Effector CD8-positive, alpha-beta T cell (primary cell): Measurements from ENCODE around the gene BTBD1.
A peak's percentile ranks its signal among the peaks of the same experiment; 100 is the strongest.

Experiments
- DNase-seq: peaks from one replicate; lab custom pipeline; 2025; lab: John Stamatoyannopoulos, UW
- total RNA-seq, 4 experiments: gene quantifications; one replicate each; lab custom pipeline; 2026; lab: John Stamatoyannopoulos, UW

The BTBD1 gene
- 74.5 to 113 (median 99.8) reads per million in 4 experiments for total RNA-seq

DNA sequence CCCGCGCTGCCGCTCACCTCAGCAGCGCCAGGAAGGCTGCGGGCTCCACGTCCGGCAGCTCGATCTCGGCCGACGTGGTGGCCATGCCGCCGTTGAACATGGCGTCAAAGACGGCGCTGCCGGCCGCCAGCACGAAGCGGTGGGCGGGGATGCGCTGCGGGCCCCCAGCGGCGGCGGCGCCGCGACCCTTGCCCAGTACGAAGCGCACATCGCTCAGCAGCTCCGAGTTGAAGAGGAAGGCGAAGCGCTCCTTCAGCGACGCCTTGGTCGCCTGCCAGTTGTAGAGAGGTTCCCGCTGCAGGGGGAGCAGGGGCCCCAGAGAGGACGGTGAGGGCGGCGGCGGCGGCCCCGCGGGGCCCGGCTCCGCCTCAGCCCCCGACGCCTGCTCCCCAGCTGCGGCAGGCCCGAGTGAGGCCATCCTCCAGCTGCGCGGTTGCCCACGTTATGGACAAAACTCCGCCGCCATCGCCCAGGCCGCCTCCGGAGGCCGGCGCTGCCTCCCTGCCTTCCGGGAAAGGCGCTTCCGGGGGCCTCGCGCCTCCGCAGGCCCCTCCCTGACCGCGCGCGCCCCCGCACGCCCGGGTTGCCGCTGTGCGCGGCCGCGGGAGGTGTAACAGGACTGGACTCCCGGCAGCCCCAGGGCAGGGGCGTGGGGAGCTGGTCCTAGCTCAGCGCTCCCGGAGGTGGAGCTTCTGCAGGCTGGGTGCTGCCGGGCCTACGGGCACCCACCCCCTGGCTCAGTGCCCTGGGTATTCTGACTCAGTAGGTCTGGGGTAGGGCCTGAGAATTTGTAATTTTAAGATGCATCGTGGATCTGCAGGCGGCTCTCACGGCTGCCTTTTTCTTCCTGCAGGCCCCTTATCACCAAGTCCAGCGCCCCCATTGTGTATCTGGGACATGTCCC is at the start of gene BTBD1:
BTBD1 (minus strand) TSS at position 519 of the 904 bp plus-strand sequence; CDS start at position 418, 101 bp downstream.
- peak; percentile 56 for DNase-seq

- DNase-seq, result no peak
Measured at GRCh38 chr15:83115831-83116565, 48.9 kb upstream of the BTBD1 start.

DNA sequence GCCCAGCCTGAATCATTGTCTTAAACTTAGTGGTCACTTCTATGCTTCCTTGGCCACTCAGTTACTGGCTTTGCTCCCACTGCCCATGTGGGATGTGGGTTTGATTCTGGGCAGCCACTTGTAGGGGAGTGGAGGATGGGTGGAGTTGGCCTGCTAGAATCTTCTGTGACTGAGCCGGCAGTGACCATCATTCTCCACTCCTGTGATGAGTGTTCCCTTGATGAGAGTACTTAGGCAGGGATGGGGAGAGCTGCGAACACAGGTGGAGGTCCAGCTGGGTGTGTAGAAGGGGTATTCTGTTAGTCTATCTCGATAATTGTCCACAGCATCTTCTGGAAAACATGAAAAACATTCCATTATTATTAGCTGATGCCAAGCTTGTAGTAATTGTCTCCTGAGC is 48.4 kb upstream of the BTBD1 start:
- DNase-seq, result no peak

- DNase-seq, result no peak
Measured at GRCh38 chr15:83114856-83115255, 47.8 kb upstream of the BTBD1 start.

DNA sequence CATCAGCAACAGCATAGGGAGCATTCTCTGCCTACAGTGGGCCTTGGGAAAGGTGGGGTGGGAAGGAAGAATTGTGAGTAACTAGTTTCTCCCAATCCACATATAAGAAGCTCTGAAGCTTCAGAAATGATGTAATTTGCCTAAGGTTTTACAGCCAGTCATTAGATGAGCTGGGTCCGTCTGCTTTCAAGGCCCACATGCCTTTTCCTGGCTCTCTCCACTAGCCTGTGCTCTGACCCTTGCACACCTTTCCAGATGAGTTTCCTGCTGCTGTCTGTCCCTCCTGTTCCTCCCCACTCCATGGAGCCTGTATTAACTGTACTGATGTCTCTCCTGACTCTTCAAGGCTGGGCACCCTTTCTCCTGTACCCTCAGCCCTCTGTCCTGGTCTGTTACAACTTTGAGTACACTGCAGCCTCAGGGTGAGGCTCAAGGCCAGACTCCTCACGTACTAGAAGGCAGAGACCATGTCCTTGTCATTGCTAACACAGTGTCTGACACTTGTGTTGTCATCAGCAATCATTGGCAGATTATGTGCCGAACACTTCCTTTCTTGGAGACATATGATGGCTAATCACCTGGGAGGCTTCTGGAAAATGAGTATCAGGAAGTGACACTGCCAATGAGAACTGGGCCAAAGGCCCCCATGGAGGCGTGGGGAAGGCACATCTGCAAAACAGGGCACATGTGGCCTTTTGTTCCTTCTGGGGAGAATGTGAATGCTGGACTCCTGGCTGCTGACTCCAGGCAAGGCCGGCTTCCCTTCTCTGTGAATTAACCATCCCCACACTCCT is 47.0 kb upstream of the BTBD1 start:
- no peak for DNase-seq

GRCh38 chr15:83112956-83113299 is 45.9 kb upstream of the BTBD1 start:
- DNase-seq, result no peak

- DNase-seq, result no peak
Measured at GRCh38 chr15:83112233-83112955, 45.3 kb upstream of the BTBD1 start.

DNA sequence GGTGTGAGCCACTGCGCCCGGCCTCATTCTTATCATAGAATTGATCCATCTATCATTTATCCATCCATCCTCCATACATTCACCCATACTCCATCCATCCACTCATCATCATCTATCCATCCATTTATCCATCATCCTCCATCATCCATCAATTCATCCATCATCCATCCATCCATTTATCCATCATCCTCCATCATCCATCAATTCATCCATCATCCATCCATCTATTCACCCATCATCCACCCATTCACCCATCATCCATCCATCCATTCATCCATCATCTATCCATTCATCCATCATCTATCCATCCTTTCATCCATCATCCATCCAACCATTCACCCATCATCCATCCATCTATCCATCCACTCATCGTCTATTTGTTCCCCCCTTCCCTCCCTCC is 44.1 kb upstream of the BTBD1 start:
- no peak for DNase-seq

GRCh38 chr15:83110381-83110780 is 43.3 kb upstream of the BTBD1 start:
- no peak for DNase-seq

DNA sequence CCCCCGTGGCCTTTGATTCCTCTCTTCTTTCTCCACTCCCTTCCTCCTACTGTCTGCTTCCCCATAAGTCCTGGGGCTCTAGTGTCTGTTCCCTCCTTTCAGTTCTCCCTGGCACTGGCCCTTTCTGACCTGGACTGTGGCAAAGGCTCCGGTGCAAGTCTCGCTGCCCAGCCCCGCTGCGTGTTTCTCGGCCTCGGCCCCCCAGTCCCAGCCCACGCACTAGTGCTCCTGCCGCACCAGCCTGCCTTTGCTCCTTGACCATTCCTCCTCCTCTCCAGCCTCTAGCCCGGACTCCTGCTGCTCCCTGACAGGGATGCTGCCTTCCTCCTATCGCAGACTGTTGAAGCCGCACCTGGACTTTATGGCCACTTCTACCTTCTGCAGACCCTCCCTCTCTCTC is 42.5 kb upstream of the BTBD1 start:
- DNase-seq, result no peak

DNA sequence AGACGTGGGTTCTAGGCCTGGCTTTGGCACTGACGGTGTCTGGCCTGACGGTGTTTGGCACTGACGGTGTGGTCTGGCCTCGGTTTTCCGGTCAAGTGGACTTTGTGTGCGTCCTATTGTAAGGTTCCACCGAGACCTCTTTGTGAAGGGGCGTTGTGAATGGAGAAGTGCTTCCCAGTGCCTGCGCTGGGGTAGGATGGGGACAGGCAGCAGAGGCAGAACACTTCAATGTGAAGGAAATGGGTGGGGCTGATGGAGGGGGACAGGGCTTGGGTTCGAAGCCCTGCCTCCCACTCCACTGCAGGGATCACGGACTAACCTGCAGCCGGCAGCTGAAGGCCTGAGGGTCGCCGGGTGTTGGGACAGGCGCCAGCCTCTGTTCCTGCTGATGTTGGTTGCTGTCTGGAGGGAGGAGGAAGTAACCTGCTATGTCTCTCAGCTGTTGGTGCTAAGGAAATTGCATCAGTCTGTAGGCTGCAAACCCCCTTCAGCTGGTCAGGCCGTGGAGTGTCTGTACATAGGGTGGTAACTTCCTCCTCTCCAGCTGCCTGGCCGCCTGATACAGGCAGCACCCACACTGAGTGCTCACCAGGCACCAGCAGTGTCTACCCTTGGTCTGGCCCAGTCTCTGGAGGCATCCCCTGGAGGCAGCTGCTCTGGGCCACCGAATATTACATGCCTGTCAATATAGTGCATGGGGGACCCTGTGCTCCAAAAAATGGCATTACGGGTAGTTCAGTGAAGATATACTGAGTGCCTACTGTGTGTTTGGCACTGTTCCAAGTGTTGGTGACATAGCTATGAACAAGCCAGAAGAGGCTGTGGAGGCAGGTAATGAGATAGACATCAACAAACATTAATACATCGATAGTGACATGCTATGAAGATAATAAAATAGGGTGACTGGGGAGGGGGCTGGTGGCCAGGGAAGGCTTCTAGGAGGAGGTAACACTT is 41.5 kb upstream of the BTBD1 start:
- no peak for DNase-seq

DNA sequence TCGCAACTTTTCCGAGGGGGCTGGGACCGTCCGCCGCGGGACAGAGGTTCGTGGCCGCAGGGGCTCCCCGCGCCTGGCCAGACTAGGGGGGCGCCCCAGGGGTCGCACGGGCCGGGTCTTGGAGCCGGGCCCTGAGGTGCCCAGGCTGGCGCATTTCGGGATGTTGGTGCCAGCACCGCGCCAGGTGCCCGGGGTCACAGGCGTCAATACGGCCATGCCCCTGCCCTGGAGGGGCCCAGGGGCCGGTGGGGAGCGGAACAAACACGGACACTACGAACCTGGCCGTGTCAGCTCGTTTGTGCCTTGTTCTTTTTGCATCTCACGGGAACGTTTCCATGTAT is 40.8 kb upstream of the BTBD1 start:
- DNase-seq, result no peak

- no peak for DNase-seq
Measured at GRCh38 chr15:83106994-83107840, 40.2 kb upstream of the BTBD1 start, which contains the start of gene TM6SF1. Gene TM6SF1, plus strand, starts transcription at chr15:83107645. Its CDS starts 36 bp downstream, at chr15:83107681.

DNA sequence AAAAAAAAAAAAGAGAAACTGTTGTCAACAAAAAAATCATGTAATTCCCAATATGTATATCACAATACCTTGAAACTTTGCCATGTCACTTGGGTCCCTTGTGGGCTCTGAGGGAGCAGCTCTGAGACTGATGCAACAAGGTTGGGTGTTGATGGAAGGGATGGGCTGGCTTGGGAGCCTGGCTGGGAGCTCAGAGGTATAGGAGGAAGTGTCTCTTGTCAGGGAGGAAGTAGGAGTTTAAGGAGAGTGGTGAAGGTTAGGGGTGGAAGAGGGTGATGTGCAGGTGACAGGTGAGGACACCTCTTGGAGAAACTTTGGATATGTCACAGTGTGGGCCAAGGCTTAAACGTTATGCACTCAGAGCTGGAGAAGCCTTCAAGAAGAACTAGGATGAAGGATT is 38.4 kb upstream of the BTBD1 start:
- DNase-seq, result no peak

- DNase-seq, result no peak
Measured at GRCh38 chr15:83104141-83104540, 37.1 kb upstream of the BTBD1 start.

- no peak for DNase-seq
Measured at GRCh38 chr15:83102346-83102745, 35.3 kb upstream of the BTBD1 start.

DNA sequence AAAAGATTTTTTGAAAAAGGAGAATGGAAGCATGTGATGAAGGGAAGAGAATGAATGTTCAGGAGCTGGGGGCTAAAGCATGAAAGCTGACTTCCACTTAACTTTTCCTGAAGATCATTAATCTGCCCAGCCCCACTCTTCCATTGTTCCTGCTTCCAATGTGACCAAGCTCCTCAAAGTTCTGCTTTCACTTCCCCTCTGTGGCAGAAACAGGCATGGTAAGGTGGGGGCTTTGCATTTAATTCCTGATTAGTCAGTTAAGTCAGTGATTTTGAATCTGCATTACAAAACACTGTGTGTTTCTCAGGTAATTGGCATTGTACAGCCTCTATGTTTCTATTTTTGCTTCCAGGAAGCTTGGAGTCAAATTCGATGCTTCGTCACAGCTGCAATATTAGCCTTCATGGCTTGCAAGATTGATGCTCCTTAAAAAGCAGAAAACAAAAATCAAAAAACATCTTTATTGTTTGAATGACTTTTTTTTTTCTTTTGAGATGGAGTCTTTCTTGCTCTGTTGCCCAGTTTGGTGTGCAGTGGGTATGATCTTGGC is 33.1 kb upstream of the BTBD1 start:
- DNase-seq, result no peak

DNA sequence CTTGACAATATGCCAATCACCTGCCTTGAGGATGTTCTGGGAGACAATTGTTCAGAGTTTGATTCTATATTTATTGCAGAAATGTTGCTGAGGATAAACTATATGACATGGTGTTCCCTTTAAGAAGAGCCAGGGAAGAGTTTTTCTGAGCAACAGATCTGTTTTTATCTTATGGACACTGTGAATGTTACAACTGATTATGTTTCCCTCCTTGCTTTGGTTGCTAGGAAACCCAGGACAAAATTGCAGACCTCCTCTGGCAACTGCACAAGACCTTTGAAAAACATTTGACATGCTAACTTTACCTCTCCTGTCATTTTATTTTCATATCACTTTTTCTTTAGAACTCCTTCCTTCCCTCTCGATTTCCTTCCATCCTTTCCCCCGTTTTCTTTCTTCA is 32.2 kb upstream of the BTBD1 start:
- no peak for DNase-seq

DNA sequence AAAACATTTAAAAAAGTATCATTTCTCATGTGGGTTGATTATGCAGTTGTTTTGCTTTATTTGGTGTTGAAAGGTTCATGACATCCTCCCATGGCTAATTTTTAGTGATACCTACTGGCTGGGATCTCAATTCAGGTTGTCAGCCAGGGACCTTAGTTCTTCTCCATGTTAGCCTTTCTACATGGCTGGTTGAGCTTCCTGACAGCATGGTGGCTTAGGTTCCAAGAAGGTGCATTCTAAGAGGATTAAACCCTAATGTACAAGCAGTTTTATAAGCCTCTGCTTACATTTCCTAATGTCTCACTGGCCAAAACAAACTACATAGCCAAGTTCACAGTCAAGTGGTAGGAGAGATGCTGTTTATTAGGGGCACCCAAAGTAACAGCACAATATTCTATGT is 31.0 kb upstream of the BTBD1 start:
- no peak for DNase-seq
